Colonic mucosa (tissue), 4 donors: Measurements from ENCODE around the gene ICE2. TPM values are rescaled to one million over a fixed set of nuclear protein-coding genes. Genes with fewer than 3 reads are reported as not detected.

Source experiments
- DNase-seq: peaks from one replicate; pipeline ENCODE4 v3.0.0-alpha.2; 2020
- H3K27ac ChIP-seq: fragments of 200-600 bp; one replicate; pipeline ENCODE4 v1.8.0; 2021
- H3K27me3 ChIP-seq: fragments of 200-600 bp; one replicate; pipeline ENCODE4 v1.8.0; 2021
- H3K36me3 ChIP-seq: fragments of 200-600 bp; one replicate; pipeline ENCODE4 v1.8.0; 2021
- H3K4me1 ChIP-seq: fragments of 200-600 bp; one replicate; pipeline ENCODE4 v1.8.0; 2021; ENCODE audit warnings: mild to moderate bottlenecking
- H3K4me3 ChIP-seq: fragments of 200-600 bp; one replicate; pipeline ENCODE4 v1.8.0; 2021
- H3K9ac ChIP-seq, 2 donors: one replicate each; pipeline ENCODE4 v1.7.0; 2013; ENCODE audit warnings: control low read depth in 2 of 2, low read depth in 2 of 2, low read length in 2 of 2
- H3K9me3 ChIP-seq: fragments of 200-600 bp; one replicate; pipeline ENCODE4 v1.8.0; 2021
- intact Hi-C: fragments of 100-400 bp; cut with DNase I; formaldehyde crosslinking; loops from one replicate; pipeline ENCODE4 v1.14.1; 2022
- total RNA-seq, 2 donors: library from RNA; stranded (reverse); fragmentation: NEBNext Ultra II Directional in 1 of 2; extraction: Animal tissue kit (Norgen Biotek cat#: 25700) in 1 of 2; gene quantifications; one replicate each; pipeline ENCODE4 v1.2.1, GENCODE V29; 2021
- TF ChIP-seq, protein P1 (sequence below): fragments of 200-600 bp; IDR thresholded peaks from one replicate; pipeline ENCODE4 v1.8.0; 2022; ENCODE audit warnings: antibody characterized with exemption, mild to moderate bottlenecking
- donor health status: healthy.
- donor health status: DM: no; HTN: no; CAD: no.
- donor health status: DM: no; HTN: no; CAD: no.

The ICE2 gene
- total RNA-seq, 2 donors from 2014 or later = 37.3 to 37.7 TPM

- no peaks in the 10 kb centered on the region for H3K9me3 ChIP-seq
- intact Hi-C loops = no loop called here
- TF ChIP-seq, protein P1, sequence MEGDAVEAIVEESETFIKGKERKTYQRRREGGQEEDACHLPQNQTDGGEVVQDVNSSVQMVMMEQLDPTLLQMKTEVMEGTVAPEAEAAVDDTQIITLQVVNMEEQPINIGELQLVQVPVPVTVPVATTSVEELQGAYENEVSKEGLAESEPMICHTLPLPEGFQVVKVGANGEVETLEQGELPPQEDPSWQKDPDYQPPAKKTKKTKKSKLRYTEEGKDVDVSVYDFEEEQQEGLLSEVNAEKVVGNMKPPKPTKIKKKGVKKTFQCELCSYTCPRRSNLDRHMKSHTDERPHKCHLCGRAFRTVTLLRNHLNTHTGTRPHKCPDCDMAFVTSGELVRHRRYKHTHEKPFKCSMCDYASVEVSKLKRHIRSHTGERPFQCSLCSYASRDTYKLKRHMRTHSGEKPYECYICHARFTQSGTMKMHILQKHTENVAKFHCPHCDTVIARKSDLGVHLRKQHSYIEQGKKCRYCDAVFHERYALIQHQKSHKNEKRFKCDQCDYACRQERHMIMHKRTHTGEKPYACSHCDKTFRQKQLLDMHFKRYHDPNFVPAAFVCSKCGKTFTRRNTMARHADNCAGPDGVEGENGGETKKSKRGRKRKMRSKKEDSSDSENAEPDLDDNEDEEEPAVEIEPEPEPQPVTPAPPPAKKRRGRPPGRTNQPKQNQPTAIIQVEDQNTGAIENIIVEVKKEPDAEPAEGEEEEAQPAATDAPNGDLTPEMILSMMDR = no peak
- H3K36me3 ChIP-seq = no peaks in the 10 kb centered on the region
- no peak overlapping the region for H3K4me3 ChIP-seq
- DNase-seq = no peak
- H3K27me3 ChIP-seq = no peaks in the 10 kb centered on the region
- peak overlapping the region; percentile 15 for H3K27ac ChIP-seq
- peaks cover 21% of the 10 kb centered on the region for H3K4me1 ChIP-seq
- H3K9ac ChIP-seq = no peak overlapping the region
These were observed 105.6 kb downstream of the ICE2 start for GRCh38 chr15:60373327-60373726.

DNA sequence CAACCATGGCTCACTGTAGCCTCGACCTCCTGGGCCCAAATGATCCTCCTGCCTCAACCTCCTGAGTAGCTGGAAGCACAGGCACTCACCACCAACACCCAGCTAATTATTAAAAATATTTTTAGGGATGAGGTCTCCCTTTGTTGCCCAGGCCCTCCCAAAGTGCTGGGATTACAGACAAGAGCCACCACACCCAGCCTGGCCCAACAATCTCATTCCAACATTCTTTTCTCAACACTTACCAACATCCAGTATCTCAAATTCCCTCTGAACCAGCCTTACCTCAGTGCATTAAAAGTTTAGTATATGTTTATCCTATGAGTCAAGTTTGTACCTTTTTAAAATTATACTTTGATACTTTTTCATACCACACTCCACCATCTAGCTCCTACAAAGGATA is 106.2 kb downstream of the ICE2 start:
- TF ChIP-seq, protein P1 = no peak
- H3K36me3 ChIP-seq = no peaks in the 10 kb centered on the region
- no peak overlapping the region for H3K9ac ChIP-seq
- intact Hi-C loops = no loop called here
- H3K4me3 ChIP-seq = no peak overlapping the region
- H3K4me1 ChIP-seq = peaks cover 21% of the 10 kb centered on the region
- DNase-seq = no peak
- H3K9me3 ChIP-seq = no peaks in the 10 kb centered on the region
- H3K27ac ChIP-seq = peak overlapping the region; percentile 75
- H3K27me3 ChIP-seq = no peaks in the 10 kb centered on the region

DNA sequence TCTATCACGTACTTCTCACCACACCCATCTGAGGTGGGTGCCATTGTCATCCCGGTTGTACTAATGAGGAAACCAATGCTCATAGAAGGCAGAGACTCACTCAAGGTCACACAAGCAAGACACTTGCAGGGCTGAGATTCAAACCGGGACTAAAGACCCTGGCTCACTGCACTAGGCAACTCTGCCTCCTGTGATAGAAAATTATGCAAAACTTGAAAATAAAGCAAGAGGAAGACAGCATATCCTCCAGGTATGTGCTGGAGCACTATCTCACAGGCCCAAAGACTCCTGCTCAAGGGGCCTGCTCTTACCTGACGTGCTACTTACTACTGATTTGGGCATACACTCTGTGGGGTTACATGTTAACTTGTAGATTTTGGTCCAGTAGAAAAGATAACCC is 106.7 kb downstream of the ICE2 start:
- Histone ChIP-seq H3K4me3 (no peak overlapping the region), H3K9ac (peak overlapping the region in 1 of 2 donors; percentile 43), H3K27me3 (no peaks in the 10 kb centered on the region), H3K27ac (peak overlapping the region; percentile 75), H3K4me1 (peaks cover 21% of the 10 kb centered on the region), H3K36me3 (no peaks in the 10 kb centered on the region), H3K9me3 (no peaks in the 10 kb centered on the region)
- no peak for DNase-seq
- intact Hi-C loops = no loop called here
- TF ChIP-seq, protein P1 = no peak

DNA sequence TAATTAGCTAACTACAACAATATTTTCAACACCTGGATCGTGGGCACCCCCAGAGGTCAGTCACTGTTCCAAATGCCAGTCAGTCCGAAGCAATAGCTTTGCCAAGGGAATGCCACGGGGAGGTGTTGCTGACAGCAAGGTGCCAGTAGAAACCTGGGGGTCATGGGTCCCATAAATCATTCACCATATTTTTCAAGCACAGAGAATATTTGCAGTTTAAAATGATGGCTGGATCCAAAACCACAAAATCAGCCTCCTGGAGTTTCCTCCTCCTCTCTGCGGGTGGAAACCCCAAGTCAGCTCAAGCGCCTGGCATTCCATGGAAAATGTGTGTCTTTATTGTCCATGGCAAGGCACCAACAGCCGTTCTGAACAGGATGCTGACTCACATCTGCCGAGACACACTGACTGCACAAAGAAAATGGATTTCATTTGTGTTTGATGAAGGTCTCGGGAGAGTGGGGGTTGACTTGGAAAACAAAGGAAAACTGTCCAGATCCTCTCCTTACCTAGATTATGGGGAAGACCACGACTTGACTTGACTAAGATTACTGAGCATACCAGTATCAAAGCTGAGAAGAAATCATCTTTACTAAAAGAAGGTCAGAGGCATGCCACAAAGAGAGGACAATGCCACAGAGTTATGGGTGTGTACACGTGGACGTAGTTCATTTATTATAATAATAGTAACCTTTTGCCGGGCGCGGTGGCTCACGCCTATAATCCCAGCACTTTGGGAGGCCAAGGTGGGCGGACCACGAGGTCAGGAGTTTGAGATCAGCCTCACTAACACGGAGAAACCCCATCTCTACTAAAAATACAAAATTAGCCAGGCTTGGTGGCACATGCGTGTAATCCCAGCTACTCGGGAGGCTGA is 107.5 kb downstream of the ICE2 start:
- H3K4me3 ChIP-seq = no peak overlapping the region
- intact Hi-C loops = no loop called here
- H3K4me1 ChIP-seq = peaks cover 21% of the 10 kb centered on the region

DNA sequence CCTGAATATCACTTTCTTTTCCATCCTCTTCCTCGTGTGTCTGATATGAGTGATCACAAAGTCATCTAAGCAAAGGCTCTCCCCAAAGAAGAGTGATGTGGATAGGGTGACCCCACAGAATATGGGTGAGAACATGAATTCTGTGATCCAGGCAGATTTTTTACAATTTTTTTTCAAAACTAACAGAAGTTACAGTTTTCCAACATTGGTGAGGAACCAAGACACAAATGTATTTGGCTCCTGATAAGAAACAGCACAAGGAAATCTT is 108.1 kb downstream of the ICE2 start:
- peaks cover 21% of the 10 kb centered on the region for H3K4me1 ChIP-seq
- no peaks in the 10 kb centered on the region for H3K27me3 ChIP-seq
- H3K4me3 ChIP-seq = no peak overlapping the region
- H3K27ac ChIP-seq = peak overlapping the region; percentile 75
- peak overlapping the region in 1 of 2 donors; percentile 78 for H3K9ac ChIP-seq
- intact Hi-C loops = no loop called here
- no peaks in the 10 kb centered on the region for H3K9me3 ChIP-seq
- H3K36me3 ChIP-seq = no peaks in the 10 kb centered on the region
- no peak for DNase-seq
- TF ChIP-seq, protein P1 = no peak

More for the DNA sequence above, 107.5 kb downstream of the ICE2 start:
- H3K27ac ChIP-seq = peak overlapping the region; percentile 75
- H3K9ac ChIP-seq = peak overlapping the region in 1 of 2 donors; percentile 78
- no peaks in the 10 kb centered on the region for H3K27me3 ChIP-seq
- H3K9me3 ChIP-seq = no peaks in the 10 kb centered on the region
- no peaks in the 10 kb centered on the region for H3K36me3 ChIP-seq
- TF ChIP-seq, protein P1 = no peak
- peak; percentile 79 for DNase-seq
